NCI-H345 (cell line): ENCODE measurements around the gene EPHB3.
A peak's percentile ranks its signal among the peaks of the same experiment; 100 is the strongest.

Experiments
- DNase-seq: peaks from one replicate; lab custom pipeline; 2025; lab: John Stamatoyannopoulos, UW

Gene EPHB3

GRCh38 chr3:184581331-184581855 lies 19.8 kb downstream of the EPHB3 start:
- no peak for DNase-seq

- no peak for DNase-seq
Measured at GRCh38 chr3:184582646-184583577, 21.3 kb downstream of the EPHB3 start.

GRCh38 chr3:184583578-184584451 lies 22.2 kb downstream of the EPHB3 start:
- peak; percentile 63 for DNase-seq

- no peak for DNase-seq
Measured at GRCh38 chr3:184584464-184584891, 22.9 kb downstream of the EPHB3 start.

GRCh38 chr3:184585545-184585944 lies 24.0 kb downstream of the EPHB3 start:
- no peak for DNase-seq

- DNase-seq: no peak
Measured at GRCh38 chr3:184586851-184587250, 25.3 kb downstream of the EPHB3 start.

- no peak for DNase-seq
Measured at GRCh38 chr3:184588776-184589175, 27.2 kb downstream of the EPHB3 start.

- peak; percentile 70 for DNase-seq
Measured at GRCh38 chr3:184590795-184591194, 29.2 kb downstream of the EPHB3 start.

- peak; percentile 21 for DNase-seq
Measured at GRCh38 chr3:184591789-184592188, 30.2 kb downstream of the EPHB3 start.

- no peak for DNase-seq
Measured at GRCh38 chr3:184592371-184593219, 31.0 kb downstream of the EPHB3 start.

GRCh38 chr3:184593220-184593927 lies 31.8 kb downstream of the EPHB3 start:
- DNase-seq: no peak

GRCh38 chr3:184593928-184594303 lies 32.3 kb downstream of the EPHB3 start:
- no peak for DNase-seq

- DNase-seq: no peak
Measured at GRCh38 chr3:184594371-184595001, 32.9 kb downstream of the EPHB3 start.

GRCh38 chr3:184595726-184596125 lies 34.1 kb downstream of the EPHB3 start:
- DNase-seq: no peak

GRCh38 chr3:184596233-184596632 lies 34.6 kb downstream of the EPHB3 start:
- DNase-seq: no peak

- DNase-seq: no peak
Measured at GRCh38 chr3:184596886-184597575, 35.4 kb downstream of the EPHB3 start.

- no peak for DNase-seq
Measured at GRCh38 chr3:184597829-184598573, 36.4 kb downstream of the EPHB3 start.

GRCh38 chr3:184598574-184598927 lies 37.0 kb downstream of the EPHB3 start:
- no peak for DNase-seq

- DNase-seq: no peak
Measured at GRCh38 chr3:184599143-184599542, 37.6 kb downstream of the EPHB3 start.
